Tibial nerve (tissue), 4 donors: ENCODE results near the gene MEGF10.

Experiments used
- EP300 ChIP-seq, 2 donors: sonication (generic); formaldehyde crosslinking; IDR thresholded peaks; one replicate each; pipeline ENCODE4 v1.6.1; 2017; ENCODE audit warnings: antibody characterized with exemption in 2 of 2, mild to moderate bottlenecking in 1 of 2
- POLR2A ChIP-seq, 2 donors: fragments of 450-650 bp; IDR thresholded peaks; one replicate each; pipeline ENCODE4 v1.6.1; 2017; ENCODE audit warnings: antibody characterized with exemption in 2 of 2, mild to moderate bottlenecking in 2 of 2, moderate library complexity in 2 of 2
- TF ChIP-seq, protein P1 (sequence below), 5 experiments: fragments of 200-600 bp in 3 of 5; fragments of 450-650 bp in 2 of 5; sonication (generic) in 3 of 5; IDR thresholded peaks; one replicate each; pipeline ENCODE4 v1.5.1; 2016 to 2019; ENCODE audit warnings: antibody characterized with exemption in 5 of 5, mild to moderate bottlenecking in 3 of 5, moderate library complexity in 2 of 5

- TF ChIP-seq, protein P1, sequence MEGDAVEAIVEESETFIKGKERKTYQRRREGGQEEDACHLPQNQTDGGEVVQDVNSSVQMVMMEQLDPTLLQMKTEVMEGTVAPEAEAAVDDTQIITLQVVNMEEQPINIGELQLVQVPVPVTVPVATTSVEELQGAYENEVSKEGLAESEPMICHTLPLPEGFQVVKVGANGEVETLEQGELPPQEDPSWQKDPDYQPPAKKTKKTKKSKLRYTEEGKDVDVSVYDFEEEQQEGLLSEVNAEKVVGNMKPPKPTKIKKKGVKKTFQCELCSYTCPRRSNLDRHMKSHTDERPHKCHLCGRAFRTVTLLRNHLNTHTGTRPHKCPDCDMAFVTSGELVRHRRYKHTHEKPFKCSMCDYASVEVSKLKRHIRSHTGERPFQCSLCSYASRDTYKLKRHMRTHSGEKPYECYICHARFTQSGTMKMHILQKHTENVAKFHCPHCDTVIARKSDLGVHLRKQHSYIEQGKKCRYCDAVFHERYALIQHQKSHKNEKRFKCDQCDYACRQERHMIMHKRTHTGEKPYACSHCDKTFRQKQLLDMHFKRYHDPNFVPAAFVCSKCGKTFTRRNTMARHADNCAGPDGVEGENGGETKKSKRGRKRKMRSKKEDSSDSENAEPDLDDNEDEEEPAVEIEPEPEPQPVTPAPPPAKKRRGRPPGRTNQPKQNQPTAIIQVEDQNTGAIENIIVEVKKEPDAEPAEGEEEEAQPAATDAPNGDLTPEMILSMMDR (IDR thresholded peaks at IDR 0.05), result no peak
- TF ChIP-seq POLR2A (IDR thresholded peaks at IDR 0.05) (no peak), EP300 (IDR thresholded peaks at IDR 0.05) (no peak)
Measured at GRCh38 chr5:127440831-127441230, 150.2 kb downstream of the MEGF10 start.
